SK-N-SH treated with all-trans-retinoic acid at 6 μM for 48 hours (cell line): ENCODE measurements around the gene ZNF670.

Experiments
- ATAC-seq: fragments of 200-7000 bp; cut with Tn5 transposase; 3 replicates; pipeline ENCODE4 v1.9.1; 2020; ENCODE audit warnings: mild to moderate bottlenecking, moderate library complexity
- ARNTL ChIP-seq: fragments of 450-650 bp; formaldehyde crosslinking; IDR thresholded peaks from 2 replicates; pipeline ENCODE4 v1.5.0; 2020; ENCODE audit warnings: low read depth, mild to moderate bottlenecking, moderate library complexity, borderline replicate concordance
- BACH2 ChIP-seq: fragments of 250-450 bp; sonication (Bioruptor Pico); IDR thresholded peaks from 2 replicates; pipeline ENCODE4 v1.9.0; 2021; ENCODE audit warnings: mild to moderate bottlenecking, borderline replicate concordance
- CSDC2 ChIP-seq: fragments of 250-450 bp; sonication (Bioruptor Pico); IDR thresholded peaks from 2 replicates; pipeline ENCODE4 v1.5.0; 2020; ENCODE audit warnings: mild to moderate bottlenecking, moderate library complexity
- CSRNP3 ChIP-seq: fragments of 250-450 bp; sonication (Bioruptor Pico); IDR thresholded peaks from 2 replicates; pipeline ENCODE4 v1.5.1; 2021; ENCODE audit warnings: mild to moderate bottlenecking, moderate library complexity
- ESRRG ChIP-seq: fragments of 250-450 bp; sonication (Bioruptor Pico); IDR thresholded peaks from 2 replicates; pipeline ENCODE4 v1.6.1; 2021; ENCODE audit warnings: mild to moderate bottlenecking
- GLIS3 ChIP-seq: fragments of 250-450 bp; sonication (Bioruptor Pico); IDR thresholded peaks from 2 replicates; pipeline ENCODE4 v1.5.0; 2020; ENCODE audit warnings: mild to moderate bottlenecking, moderate library complexity
- ISL1 ChIP-seq: fragments of 250-450 bp; sonication (Bioruptor Pico); IDR thresholded peaks from 2 replicates; pipeline ENCODE4 v2.1.2; 2022; ENCODE audit warnings: mild to moderate bottlenecking, moderate library complexity
- OSR1 ChIP-seq: fragments of 250-450 bp; sonication (Bioruptor Pico); IDR thresholded peaks from 2 replicates; pipeline ENCODE4 v1.8.0; 2022; ENCODE audit warnings: moderate library complexity, mild to moderate bottlenecking, inconsistent platforms
- PATZ1 ChIP-seq: fragments of 250-450 bp; sonication (Bioruptor Pico); IDR thresholded peaks from 2 replicates; pipeline ENCODE4 v1.8.0; 2020; ENCODE audit warnings: mild to moderate bottlenecking, moderate library complexity, borderline replicate concordance
- PPARA ChIP-seq: fragments of 250-450 bp; sonication (Bioruptor Pico); IDR thresholded peaks from 2 replicates; pipeline ENCODE4 v1.5.0; 2020; ENCODE audit warnings: mild to moderate bottlenecking, borderline replicate concordance
- RARB ChIP-seq: fragments of 250-450 bp; sonication (Bioruptor Pico); IDR thresholded peaks from 2 replicates; pipeline ENCODE4 v1.8.0; 2021; ENCODE audit warnings: mild to moderate bottlenecking, moderate library complexity
- SNAI2 ChIP-seq: fragments of 250-450 bp; sonication (Bioruptor Pico); IDR thresholded peaks from 2 replicates; pipeline ENCODE4 v1.5.0; 2020; ENCODE audit warnings: mild to moderate bottlenecking, moderate library complexity
- TOX ChIP-seq: fragments of 250-450 bp; sonication (Bioruptor Pico); IDR thresholded peaks from 2 replicates; pipeline ENCODE4 v1.8.0; 2021; ENCODE audit warnings: mild to moderate bottlenecking, moderate library complexity, borderline replicate concordance
- TSHZ2 ChIP-seq: fragments of 250-450 bp; sonication (Bioruptor Pico); IDR thresholded peaks from 2 replicates; pipeline ENCODE4 v1.5.0; 2020; ENCODE audit warnings: mild to moderate bottlenecking, moderate library complexity
- ZC3H10 ChIP-seq: fragments of 250-450 bp; sonication (Bioruptor Pico); IDR thresholded peaks from 2 replicates; pipeline ENCODE4 v1.5.1; 2021; ENCODE audit warnings: mild to moderate bottlenecking, moderate library complexity
- ZFP3 ChIP-seq: fragments of 250-450 bp; sonication (Bioruptor Pico); IDR thresholded peaks from 2 replicates; pipeline ENCODE4 v1.5.0; 2020; ENCODE audit warnings: mild to moderate bottlenecking, moderate library complexity
- ZNF565 ChIP-seq: fragments of 450-650 bp; formaldehyde crosslinking; conservative IDR thresholded peaks from 2 replicates; pipeline ENCODE4 v1.5.0; 2020; ENCODE audit warnings: low read depth, mild to moderate bottlenecking, moderate library complexity
- ZNF70 ChIP-seq: fragments of 450-650 bp; formaldehyde crosslinking; IDR thresholded peaks from 2 replicates; pipeline ENCODE4 v1.5.0; 2020; ENCODE audit warnings: mild to moderate bottlenecking, moderate library complexity

The ZNF670 gene

GRCh38 chr1:247077876-247078257 lies 744 bp downstream of the ZNF670 start (continued):
- TF ChIP-seq TSHZ2 (CRISPR knock-in tag) (no peak), ZFP3 (CRISPR knock-in tag) (no peak), CSRNP3 (no peak), GLIS3 (CRISPR knock-in tag) (no peak), TOX (no peak), ESRRG (CRISPR knock-in tag) (no peak), PPARA (CRISPR knock-in tag) (no peak)

GRCh38 chr1:247077213-247077612 lies 1.4 kb downstream of the ZNF670 start:
- no peak; the same call in 2 of the 3 replicates for ATAC-seq
- TF ChIP-seq CSRNP3: no peak
- TF ChIP-seq ARNTL (CRISPR knock-in tag): no peak

- TF ChIP-seq ZFP3 (CRISPR knock-in tag): no peak
- TF ChIP-seq SNAI2 (CRISPR knock-in tag): no peak
- TF ChIP-seq ZNF565 (CRISPR knock-in tag): no peak
- TF ChIP-seq ZNF70 (CRISPR knock-in tag): no peak
- no peak for TF ChIP-seq ZC3H10
- no peak for TF ChIP-seq BACH2 (CRISPR knock-in tag)
- TF ChIP-seq PATZ1 (CRISPR knock-in tag): no peak
- TF ChIP-seq RARB (CRISPR knock-in tag): no peak
- no peak for TF ChIP-seq ISL1 (CRISPR knock-in tag)
- TF ChIP-seq ESRRG (CRISPR knock-in tag): no peak
- no peak for TF ChIP-seq ARNTL (CRISPR knock-in tag)
- no peak for TF ChIP-seq GLIS3 (CRISPR knock-in tag)
- TF ChIP-seq OSR1 (CRISPR knock-in tag): no peak
- no peak for TF ChIP-seq TOX
- TF ChIP-seq CSRNP3: no peak
- no peak for TF ChIP-seq TSHZ2 (CRISPR knock-in tag)
- no peak for TF ChIP-seq CSDC2 (CRISPR knock-in tag)
- TF ChIP-seq, all 23 proteins: peak for 0
- no peak for ATAC-seq
Observed at GRCh38 chr1:247070645-247071044, 8.0 kb downstream of the ZNF670 start.
